Epithelial cell of esophagus (primary cell): ENCODE data around the gene LLGL1.

Experiments used
- DNase-seq: peaks from one replicate; pipeline ENCODE4 v3.0.0; 2010; ENCODE audit warnings: low read depth
- H3K4me3 ChIP-seq: 2 replicates; pipeline ENCODE4 v1.5.1; 2011; ENCODE audit warnings: mild to moderate bottlenecking, low read length, control low read depth
- TF ChIP-seq, protein P1 (sequence below): IDR thresholded peaks from 2 replicates; pipeline ENCODE4 v1.5.1; 2011; ENCODE audit warnings: low read depth, mild to moderate bottlenecking, low read length, control low read depth, inconsistent platforms; ENCODE audit not compliant: insufficient read depth; ENCODE audit errors: missing control alignments

Gene LLGL1

DNA sequence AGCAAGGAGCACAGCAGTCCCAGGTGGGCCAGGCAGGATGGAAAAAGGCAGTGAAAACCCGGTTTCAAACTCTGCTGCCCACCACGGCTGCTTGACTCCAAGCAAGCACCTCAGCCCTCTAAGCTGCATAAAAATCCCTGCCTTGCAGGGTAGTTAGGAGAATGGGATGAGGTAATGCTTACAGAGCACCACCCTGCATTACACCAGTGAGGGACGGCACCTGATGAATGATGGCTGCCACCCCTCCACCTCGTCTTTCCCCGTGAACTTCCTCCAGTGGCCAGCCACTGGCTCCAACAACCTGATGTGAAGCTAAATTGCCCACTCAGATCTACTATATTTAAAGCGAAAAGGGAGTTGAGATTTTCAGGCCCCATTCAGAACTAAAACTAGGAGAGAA is 56.4 kb downstream of the LLGL1 start:
- H3K4me3 ChIP-seq = no peak overlapping the region
- no peak for DNase-seq
- TF ChIP-seq, protein P1, sequence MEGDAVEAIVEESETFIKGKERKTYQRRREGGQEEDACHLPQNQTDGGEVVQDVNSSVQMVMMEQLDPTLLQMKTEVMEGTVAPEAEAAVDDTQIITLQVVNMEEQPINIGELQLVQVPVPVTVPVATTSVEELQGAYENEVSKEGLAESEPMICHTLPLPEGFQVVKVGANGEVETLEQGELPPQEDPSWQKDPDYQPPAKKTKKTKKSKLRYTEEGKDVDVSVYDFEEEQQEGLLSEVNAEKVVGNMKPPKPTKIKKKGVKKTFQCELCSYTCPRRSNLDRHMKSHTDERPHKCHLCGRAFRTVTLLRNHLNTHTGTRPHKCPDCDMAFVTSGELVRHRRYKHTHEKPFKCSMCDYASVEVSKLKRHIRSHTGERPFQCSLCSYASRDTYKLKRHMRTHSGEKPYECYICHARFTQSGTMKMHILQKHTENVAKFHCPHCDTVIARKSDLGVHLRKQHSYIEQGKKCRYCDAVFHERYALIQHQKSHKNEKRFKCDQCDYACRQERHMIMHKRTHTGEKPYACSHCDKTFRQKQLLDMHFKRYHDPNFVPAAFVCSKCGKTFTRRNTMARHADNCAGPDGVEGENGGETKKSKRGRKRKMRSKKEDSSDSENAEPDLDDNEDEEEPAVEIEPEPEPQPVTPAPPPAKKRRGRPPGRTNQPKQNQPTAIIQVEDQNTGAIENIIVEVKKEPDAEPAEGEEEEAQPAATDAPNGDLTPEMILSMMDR = no peak

DNA sequence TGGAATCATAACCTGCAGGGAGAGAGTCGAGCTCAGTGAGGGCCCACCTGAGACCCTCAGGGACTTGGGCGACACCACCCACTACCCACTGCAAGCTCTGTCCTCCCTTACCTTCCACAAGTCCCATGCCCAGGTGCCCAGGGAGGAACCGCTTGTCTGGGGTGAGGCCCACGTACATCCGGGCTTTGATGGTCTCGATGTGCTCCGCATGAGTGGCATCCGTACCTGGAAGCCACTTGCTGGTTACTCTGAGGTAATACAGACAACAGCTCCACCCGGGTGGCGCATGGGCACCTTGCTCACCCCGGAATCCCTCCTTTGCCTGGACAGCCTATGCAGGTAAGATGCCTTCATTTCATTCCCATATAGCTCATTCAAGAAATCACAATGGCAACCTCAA is 59.9 kb downstream of the LLGL1 start:
- no peak overlapping the region for H3K4me3 ChIP-seq
- DNase-seq = no peak
- TF ChIP-seq, protein P1 = no peak

DNA sequence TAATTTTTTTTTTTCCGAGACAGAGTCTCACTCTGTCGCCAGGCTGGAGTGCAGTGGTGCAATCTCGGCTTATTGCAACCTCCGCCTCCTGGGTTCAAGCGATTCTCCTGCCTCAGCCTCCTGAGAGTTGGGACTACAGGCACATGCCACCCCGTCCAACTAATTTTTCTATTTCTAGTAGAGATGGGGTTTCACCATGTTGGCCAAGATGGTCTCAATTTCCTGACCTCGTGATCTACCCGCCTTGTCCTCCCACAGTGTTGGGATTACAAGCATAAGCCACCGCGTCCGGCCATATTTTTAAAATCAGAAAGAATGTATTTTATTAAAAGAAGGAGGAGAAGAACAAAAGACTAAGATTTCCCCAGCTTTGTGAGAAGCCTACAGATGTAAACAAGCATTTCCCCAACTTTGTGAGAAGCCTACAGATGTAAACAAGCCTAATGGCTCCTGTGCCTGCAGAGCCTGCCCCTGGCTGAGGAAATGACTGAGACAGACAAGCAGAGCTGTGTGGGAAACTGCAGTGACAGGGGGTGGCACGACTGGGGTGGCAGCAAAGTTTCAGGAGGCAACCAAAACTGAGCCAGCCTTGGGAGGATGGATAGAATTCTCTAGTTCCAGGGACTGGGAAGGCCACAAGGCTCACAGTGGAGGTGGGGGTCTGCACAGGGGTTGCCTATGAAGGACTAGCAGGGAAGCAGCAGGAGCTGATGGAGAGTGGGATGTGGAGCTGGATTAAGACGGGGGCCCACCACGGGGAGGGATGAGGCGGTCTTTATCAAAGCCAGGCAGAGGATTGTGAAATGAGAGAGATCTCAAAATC is 66.5 kb downstream of the LLGL1 start:
- DNase-seq = no peak
- H3K4me3 ChIP-seq = no peak overlapping the region
- TF ChIP-seq, protein P1 = no peak
